Vagina (tissue), 2 donors: ENCODE data around the gene ATP8A2.

Experiments
- POLR2A ChIP-seq, 2 donors: fragments of 450-650 bp; IDR thresholded peaks; one replicate each; pipeline ENCODE4 v1.6.1; 2017; ENCODE audit warnings: antibody characterized with exemption in 2 of 2, mild to moderate bottlenecking in 2 of 2, moderate library complexity in 2 of 2
- TF ChIP-seq, protein P1 (sequence below), 3 experiments: fragments of 450-650 bp in 2 of 3; fragments of 200-600 bp in 1 of 3; sonication (generic) in 1 of 3; IDR thresholded peaks; one replicate each; pipeline ENCODE4 v1.5.1; 2017 to 2019; ENCODE audit warnings: antibody characterized with exemption in 3 of 3, mild to moderate bottlenecking in 2 of 3, moderate library complexity in 2 of 3

DNA sequence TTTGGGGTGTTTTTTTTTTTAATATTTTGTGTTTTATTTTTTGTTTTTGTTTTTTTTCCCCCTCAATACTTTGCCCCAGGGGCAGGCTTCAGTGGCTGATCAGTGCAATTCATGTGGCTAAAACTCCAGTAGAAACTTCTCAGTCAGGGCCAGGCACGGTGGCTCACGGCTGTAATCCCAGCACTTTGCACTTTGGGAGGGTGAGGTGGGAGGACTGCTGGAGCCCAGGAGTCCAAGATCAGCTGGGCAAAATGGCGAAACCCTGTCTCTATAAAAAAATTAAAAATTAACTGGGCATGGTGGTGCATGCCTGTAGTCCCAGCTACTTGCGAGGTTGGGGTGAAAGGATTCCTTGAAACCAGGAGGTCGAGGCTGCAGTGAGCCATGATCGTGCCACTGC lies 17.4 kb upstream of the ATP8A2 start:
- TF ChIP-seq, protein P1, sequence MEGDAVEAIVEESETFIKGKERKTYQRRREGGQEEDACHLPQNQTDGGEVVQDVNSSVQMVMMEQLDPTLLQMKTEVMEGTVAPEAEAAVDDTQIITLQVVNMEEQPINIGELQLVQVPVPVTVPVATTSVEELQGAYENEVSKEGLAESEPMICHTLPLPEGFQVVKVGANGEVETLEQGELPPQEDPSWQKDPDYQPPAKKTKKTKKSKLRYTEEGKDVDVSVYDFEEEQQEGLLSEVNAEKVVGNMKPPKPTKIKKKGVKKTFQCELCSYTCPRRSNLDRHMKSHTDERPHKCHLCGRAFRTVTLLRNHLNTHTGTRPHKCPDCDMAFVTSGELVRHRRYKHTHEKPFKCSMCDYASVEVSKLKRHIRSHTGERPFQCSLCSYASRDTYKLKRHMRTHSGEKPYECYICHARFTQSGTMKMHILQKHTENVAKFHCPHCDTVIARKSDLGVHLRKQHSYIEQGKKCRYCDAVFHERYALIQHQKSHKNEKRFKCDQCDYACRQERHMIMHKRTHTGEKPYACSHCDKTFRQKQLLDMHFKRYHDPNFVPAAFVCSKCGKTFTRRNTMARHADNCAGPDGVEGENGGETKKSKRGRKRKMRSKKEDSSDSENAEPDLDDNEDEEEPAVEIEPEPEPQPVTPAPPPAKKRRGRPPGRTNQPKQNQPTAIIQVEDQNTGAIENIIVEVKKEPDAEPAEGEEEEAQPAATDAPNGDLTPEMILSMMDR (IDR thresholded peaks at IDR 0.05), result no peak
- TF ChIP-seq POLR2A (IDR thresholded peaks at IDR 0.05), result no peak
